Neural cell (in vitro differentiated cells): ENCODE data around the gene PATE4. TPM values are rescaled to one million over a fixed set of nuclear protein-coding genes. Genes with fewer than 3 reads are reported as not detected.

ENCODE experiments used
- H2AFZ ChIP-seq: fragments of 200-600, 300-800 bp; sonication (generic), shearing (Covaris generic); 2 replicates; pipeline ENCODE4 v1.6.0; 2014; ENCODE audit warnings: low read depth, mild to moderate bottlenecking, antibody characterized with exemption, low read length, moderate library complexity
- H3F3A ChIP-seq: fragments of 200-600 bp; shearing (Covaris generic); 2 replicates; pipeline ENCODE4 v1.6.1; 2016; ENCODE audit warnings: mild to moderate bottlenecking, moderate library complexity, mixed read lengths, antibody characterized with exemption, low read length; ENCODE audit not compliant: insufficient read depth, poor library complexity, severe bottlenecking
- H3K27ac ChIP-seq: fragments of 200-600, 300-800 bp; sonication (generic), shearing (Covaris generic); 2 replicates; pipeline ENCODE4 v1.5.1; 2014; ENCODE audit warnings: mild to moderate bottlenecking, low read length, moderate library complexity
- H3K27me3 ChIP-seq: fragments of 300-800, 200-600 bp; sonication (generic), shearing (Covaris generic); 2 replicates; pipeline ENCODE4 v1.6.0; 2014; ENCODE audit warnings: mild to moderate bottlenecking, low read depth, low read length, moderate library complexity; ENCODE audit not compliant: insufficient read depth
- H3K36me3 ChIP-seq: fragments of 300-800, 200-600 bp; sonication (generic), shearing (Covaris generic); 2 replicates; pipeline ENCODE4 v1.5.1; 2014; ENCODE audit warnings: mild to moderate bottlenecking, antibody characterized with exemption, low read length, moderate library complexity; ENCODE audit not compliant: insufficient read depth
- H3K4me2 ChIP-seq: fragments of 300-800, 200-600 bp; sonication (generic), shearing (Covaris generic); 2 replicates; pipeline ENCODE4 v1.6.0; 2014; ENCODE audit warnings: mild to moderate bottlenecking, low read length
- H3K4me3 ChIP-seq: fragments of 300-800, 200-600 bp; sonication (generic), shearing (Covaris generic); 2 replicates; pipeline ENCODE4 v1.5.1; 2014; ENCODE audit warnings: mild to moderate bottlenecking, low read length, moderate library complexity
- H3K79me2 ChIP-seq: fragments of 200-600 bp; shearing (Covaris generic); replicated peaks from 2 replicates; pipeline ENCODE4 v1.6.0; 2014; ENCODE audit warnings: mild to moderate bottlenecking, low read length, moderate library complexity; ENCODE audit not compliant: insufficient read depth
- H3K9ac ChIP-seq: fragments of 300-800, 200-600 bp; sonication (generic), shearing (Covaris generic); 2 replicates; pipeline ENCODE4 v1.6.1; 2016; ENCODE audit warnings: mild to moderate bottlenecking, low read length, mixed read lengths
- H3K9me2 ChIP-seq: fragments of 200-600 bp; shearing (Covaris generic); 2 replicates; pipeline ENCODE4 v1.6.1; 2016; ENCODE audit warnings: mild to moderate bottlenecking, low read length, mixed read lengths; ENCODE audit not compliant: insufficient read depth
- H3K9me3 ChIP-seq: fragments of 200-600, 300-800 bp; sonication (generic), shearing (Covaris generic); 2 replicates; pipeline ENCODE4 v1.6.1; 2016; ENCODE audit warnings: mild to moderate bottlenecking, mixed run types, low read length, moderate library complexity, mixed read lengths
- H4K20me1 ChIP-seq: fragments of 200-600 bp; shearing (Covaris generic); 2 replicates; pipeline ENCODE4 v1.6.1; 2016; ENCODE audit warnings: mild to moderate bottlenecking, mixed run types; ENCODE audit not compliant: insufficient read depth
- CTCF ChIP-seq: fragments of 450-650 bp; IDR thresholded peaks from 2 replicates; pipeline ENCODE4 v1.5.1; 2014; ENCODE audit warnings: antibody characterized with exemption, mild to moderate bottlenecking, moderate library complexity; ENCODE audit not compliant: poor library complexity, severe bottlenecking
- EP300 ChIP-seq: fragments of 450-650 bp; conservative IDR thresholded peaks from 2 replicates; pipeline ENCODE4 v1.6.1; 2014; ENCODE audit warnings: antibody characterized with exemption, mild to moderate bottlenecking, moderate library complexity; ENCODE audit not compliant: poor library complexity, severe bottlenecking
- EZH2 ChIP-seq: fragments of 200-600, 300-800 bp; shearing (Covaris generic), sonication (generic); IDR thresholded peaks from 2 replicates; pipeline ENCODE4 v1.6.1; 2014; ENCODE audit warnings: antibody characterized with exemption, low read length, borderline replicate concordance, mild to moderate bottlenecking; ENCODE audit not compliant: insufficient read depth, poor library complexity, severe bottlenecking
- MXI1 ChIP-seq: fragments of 450-650 bp; conservative IDR thresholded peaks from 2 replicates; pipeline ENCODE4 v1.6.1; 2014; ENCODE audit warnings: antibody characterized with exemption, mild to moderate bottlenecking; ENCODE audit not compliant: poor library complexity, severe bottlenecking
- POLR2AphosphoS5 ChIP-seq: IDR thresholded peaks from 2 replicates; pipeline ENCODE4 v1.6.1; 2012
- RAD21 ChIP-seq: fragments of 450-650 bp; conservative IDR thresholded peaks from 2 replicates; pipeline ENCODE4 v1.6.1; 2014; ENCODE audit warnings: antibody characterized with exemption, mild to moderate bottlenecking, moderate library complexity
- SMC3 ChIP-seq: fragments of 450-650 bp; conservative IDR thresholded peaks from 2 replicates; pipeline ENCODE4 v1.6.1; 2014; ENCODE audit warnings: antibody characterized with exemption, mild to moderate bottlenecking, moderate library complexity; ENCODE audit not compliant: poor library complexity
- TAF1 ChIP-seq: IDR thresholded peaks from 2 replicates; pipeline ENCODE4 v1.6.1; 2012; ENCODE audit warnings: low read depth
- polyA plus RNA-seq: library from polyadenylated mRNA; depleted of rRNA; stranded (reverse); fragments of >200 nt; gene quantifications from 2 replicates; pipeline ENCODE4 v1.2.3, GENCODE V29; 2014
- TF ChIP-seq, protein P1 (sequence below): IDR thresholded peaks from 2 replicates; pipeline ENCODE4 v1.6.1; 2012; ENCODE audit warnings: borderline replicate concordance

Gene PATE4
- polyA plus RNA-seq, 1 donor from 2014 or later = not detected

DNA sequence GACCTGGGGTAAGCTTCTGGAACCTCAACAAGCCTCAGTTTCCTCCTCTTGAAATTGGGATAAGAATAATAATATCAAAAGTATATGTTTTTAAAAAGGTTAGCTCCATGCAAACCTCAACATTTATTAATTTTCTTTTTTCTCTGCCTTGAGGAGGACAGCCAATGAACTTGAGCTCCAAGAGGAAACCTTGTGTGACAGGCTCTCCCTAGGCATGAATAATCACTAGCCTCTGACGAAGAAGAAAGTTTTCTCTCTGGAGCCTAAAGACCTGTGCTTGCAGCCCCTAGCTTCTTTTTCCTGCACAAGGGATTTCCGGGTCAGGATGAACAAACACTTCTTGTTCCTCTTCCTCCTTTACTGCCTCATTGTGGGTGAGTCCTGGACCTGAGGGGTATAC lies 45.3 kb upstream of the PATE4 start, which contains the start of gene PATE3:
Gene PATE3, plus strand, starts transcription at position 301 of the 400 bp plus-strand sequence. Its CDS starts 25 bp downstream, at position 326.
- Histone ChIP-seq H3K4me2 (no peak within 1 kb of the TSS), H3K36me3 (no peaks in the 10 kb centered on the region), H3K4me3 (no peak within 1 kb of the TSS), H3K79me2 (no peaks in the 10 kb centered on the region), H3K27ac (no peak within 1 kb of the TSS), H3F3A (no peaks in the 10 kb centered on the region), H3K9me2 (no peaks in the 10 kb centered on the region), H2AFZ (no peak within 1 kb of the TSS), H4K20me1 (no peaks in the 10 kb centered on the region), H3K9me3 (peaks cover 2% of the 10 kb centered on the region), H3K9ac (no peak within 1 kb of the TSS), H3K27me3 (no peaks in the 10 kb centered on the region)
- TF ChIP-seq SMC3 (no peak), CTCF (no peak), EP300 (no peak), POLR2AphosphoS5 (no peak)

GRCh38 chr11:125790825-125791224 lies 42.3 kb upstream of the PATE4 start:
- Histone ChIP-seq H3K27ac (no peak overlapping the region), H3K36me3 (no peaks in the 10 kb centered on the region), H3K9me3 (peaks cover 7% of the 10 kb centered on the region), H3K9ac (no peak overlapping the region), H3K9me2 (no peaks in the 10 kb centered on the region), H2AFZ (no peak overlapping the region), H3K4me3 (no peak overlapping the region), H3K4me2 (no peak overlapping the region), H3K27me3 (no peaks in the 10 kb centered on the region), H3F3A (no peaks in the 10 kb centered on the region), H3K79me2 (no peaks in the 10 kb centered on the region), H4K20me1 (no peaks in the 10 kb centered on the region)
- TF ChIP-seq EP300 (no peak), RAD21 (no peak), EZH2 (no peak), POLR2AphosphoS5 (no peak), TAF1 (no peak), SMC3 (no peak)

DNA sequence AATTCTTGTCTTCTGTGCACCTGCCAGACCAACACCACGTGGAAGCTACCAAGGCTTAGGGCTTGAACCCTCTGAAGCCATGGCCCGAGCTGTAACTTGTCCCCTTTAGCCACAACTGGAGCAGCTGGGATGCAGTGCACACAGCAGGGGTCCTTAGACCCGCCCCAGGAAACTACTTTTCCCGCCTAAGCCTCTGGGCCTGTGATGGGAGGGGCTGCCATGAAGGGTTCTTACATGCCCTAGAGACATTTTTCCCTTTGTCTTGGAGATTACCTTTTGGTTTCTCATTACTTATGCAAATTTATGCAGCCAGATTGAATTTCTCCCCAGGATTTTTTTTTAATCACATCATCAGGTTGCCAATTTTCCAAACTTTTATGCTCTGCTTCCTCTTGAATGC lies 35.5 kb upstream of the PATE4 start:
- H2AFZ ChIP-seq = no peak overlapping the region
- no peaks in the 10 kb centered on the region for H3K79me2 ChIP-seq
- H3K4me3 ChIP-seq = no peak overlapping the region
- no peaks in the 10 kb centered on the region for H4K20me1 ChIP-seq
- H3K9me2 ChIP-seq = no peaks in the 10 kb centered on the region
- no peaks in the 10 kb centered on the region for H3K27me3 ChIP-seq
- H3F3A ChIP-seq = no peaks in the 10 kb centered on the region
- peaks cover 7% of the 10 kb centered on the region for H3K9me3 ChIP-seq
- no peak overlapping the region for H3K9ac ChIP-seq
- H3K36me3 ChIP-seq = no peaks in the 10 kb centered on the region
- H3K4me2 ChIP-seq = no peak overlapping the region
- TF ChIP-seq EP300 (no peak), MXI1 (no peak), POLR2AphosphoS5 (no peak), CTCF (no peak), RAD21 (no peak), EZH2 (no peak), TAF1 (no peak), SMC3 (no peak)
- TF ChIP-seq, protein P1, sequence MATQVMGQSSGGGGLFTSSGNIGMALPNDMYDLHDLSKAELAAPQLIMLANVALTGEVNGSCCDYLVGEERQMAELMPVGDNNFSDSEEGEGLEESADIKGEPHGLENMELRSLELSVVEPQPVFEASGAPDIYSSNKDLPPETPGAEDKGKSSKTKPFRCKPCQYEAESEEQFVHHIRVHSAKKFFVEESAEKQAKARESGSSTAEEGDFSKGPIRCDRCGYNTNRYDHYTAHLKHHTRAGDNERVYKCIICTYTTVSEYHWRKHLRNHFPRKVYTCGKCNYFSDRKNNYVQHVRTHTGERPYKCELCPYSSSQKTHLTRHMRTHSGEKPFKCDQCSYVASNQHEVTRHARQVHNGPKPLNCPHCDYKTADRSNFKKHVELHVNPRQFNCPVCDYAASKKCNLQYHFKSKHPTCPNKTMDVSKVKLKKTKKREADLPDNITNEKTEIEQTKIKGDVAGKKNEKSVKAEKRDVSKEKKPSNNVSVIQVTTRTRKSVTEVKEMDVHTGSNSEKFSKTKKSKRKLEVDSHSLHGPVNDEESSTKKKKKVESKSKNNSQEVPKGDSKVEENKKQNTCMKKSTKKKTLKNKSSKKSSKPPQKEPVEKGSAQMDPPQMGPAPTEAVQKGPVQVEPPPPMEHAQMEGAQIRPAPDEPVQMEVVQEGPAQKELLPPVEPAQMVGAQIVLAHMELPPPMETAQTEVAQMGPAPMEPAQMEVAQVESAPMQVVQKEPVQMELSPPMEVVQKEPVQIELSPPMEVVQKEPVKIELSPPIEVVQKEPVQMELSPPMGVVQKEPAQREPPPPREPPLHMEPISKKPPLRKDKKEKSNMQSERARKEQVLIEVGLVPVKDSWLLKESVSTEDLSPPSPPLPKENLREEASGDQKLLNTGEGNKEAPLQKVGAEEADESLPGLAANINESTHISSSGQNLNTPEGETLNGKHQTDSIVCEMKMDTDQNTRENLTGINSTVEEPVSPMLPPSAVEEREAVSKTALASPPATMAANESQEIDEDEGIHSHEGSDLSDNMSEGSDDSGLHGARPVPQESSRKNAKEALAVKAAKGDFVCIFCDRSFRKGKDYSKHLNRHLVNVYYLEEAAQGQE = no peak
- H3K27ac ChIP-seq = no peak overlapping the region
